Measurements from ENCODE around the gene CCDC15.

The CCDC15 gene

GRCh38 chr11:125069008-125069407, 115.0 kb downstream of the CCDC15 start:
- H3K9me3 ChIP-seq (ENCODE audit: control insufficient read depth in 2 of 2, low read length in 2 of 2) = no peaks in the 10 kb centered on the region
- no peak overlapping the region for H3K9ac ChIP-seq (ENCODE audit: low read length in 2 of 2)
- H3K4me1 ChIP-seq (ENCODE audit: control insufficient read depth, insufficient read depth, low read length) = no peaks in the 10 kb centered on the region
- H3K27ac ChIP-seq (ENCODE audit: low read length) = no peak overlapping the region
- no peak overlapping the region for H3K4me3 ChIP-seq (ENCODE audit: low read length in 2 of 2)
- peaks cover 0 to 4% of the 10 kb centered on the region in 2 donors for H3K27me3 ChIP-seq (ENCODE audit: control insufficient read depth in 1 of 2, insufficient read depth in 2 of 2, low read length in 2 of 2)
- no peaks in the 10 kb centered on the region for H3K36me3 ChIP-seq (ENCODE audit: control insufficient read depth in 2 of 2, insufficient read depth in 2 of 2, low read length in 2 of 2)

- Histone ChIP-seq H3K9me3 (ENCODE audit: control insufficient read depth in 2 of 2, low read length in 2 of 2) (no peaks in the 10 kb centered on the region), H3K27ac (ENCODE audit: low read length) (no peak overlapping the region), H3K9ac (ENCODE audit: low read length in 2 of 2) (no peak overlapping the region), H3K4me1 (ENCODE audit: control insufficient read depth, insufficient read depth, low read length) (no peaks in the 10 kb centered on the region), H3K4me3 (ENCODE audit: low read length in 2 of 2) (no peak overlapping the region), H3K36me3 (ENCODE audit: control insufficient read depth in 2 of 2, insufficient read depth in 2 of 2, low read length in 2 of 2) (no peaks in the 10 kb centered on the region), H3K27me3 (ENCODE audit: control insufficient read depth in 1 of 2, insufficient read depth in 2 of 2, low read length in 2 of 2) (peaks cover 0 to 4% of the 10 kb centered on the region in 2 donors)
These were observed 115.8 kb downstream of the CCDC15 start for GRCh38 chr11:125069796-125070195.

GRCh38 chr11:125070699-125071254, 116.8 kb downstream of the CCDC15 start:
- Histone ChIP-seq H3K4me1 (ENCODE audit: control insufficient read depth, insufficient read depth, low read length) (no peaks in the 10 kb centered on the region), H3K4me3 (ENCODE audit: low read length in 2 of 2) (no peak overlapping the region), H3K27ac (ENCODE audit: low read length) (no peak overlapping the region)

GRCh38 chr11:125071435-125071834, 117.4 kb downstream of the CCDC15 start:
- Histone ChIP-seq H3K4me3 (ENCODE audit: low read length in 2 of 2) (no peak overlapping the region), H3K4me1 (ENCODE audit: control insufficient read depth, insufficient read depth, low read length) (no peaks in the 10 kb centered on the region), H3K36me3 (ENCODE audit: control insufficient read depth in 2 of 2, insufficient read depth in 2 of 2, low read length in 2 of 2) (no peaks in the 10 kb centered on the region), H3K27ac (ENCODE audit: low read length) (no peak overlapping the region), H3K9ac (ENCODE audit: low read length in 2 of 2) (no peak overlapping the region), H3K27me3 (ENCODE audit: control insufficient read depth in 1 of 2, insufficient read depth in 2 of 2, low read length in 2 of 2) (peaks cover 0 to 4% of the 10 kb centered on the region in 2 donors), H3K9me3 (ENCODE audit: control insufficient read depth in 2 of 2, low read length in 2 of 2) (no peaks in the 10 kb centered on the region)

More at GRCh38 chr11:125070699-125071254, 116.8 kb downstream of the CCDC15 start:
- Histone ChIP-seq H3K27me3 (ENCODE audit: control insufficient read depth in 1 of 2, insufficient read depth in 2 of 2, low read length in 2 of 2) (peaks cover 0 to 4% of the 10 kb centered on the region in 2 donors), H3K36me3 (ENCODE audit: control insufficient read depth in 2 of 2, insufficient read depth in 2 of 2, low read length in 2 of 2) (no peaks in the 10 kb centered on the region), H3K9me3 (ENCODE audit: control insufficient read depth in 2 of 2, low read length in 2 of 2) (no peaks in the 10 kb centered on the region), H3K9ac (ENCODE audit: low read length in 2 of 2) (no peak overlapping the region)

DNA sequence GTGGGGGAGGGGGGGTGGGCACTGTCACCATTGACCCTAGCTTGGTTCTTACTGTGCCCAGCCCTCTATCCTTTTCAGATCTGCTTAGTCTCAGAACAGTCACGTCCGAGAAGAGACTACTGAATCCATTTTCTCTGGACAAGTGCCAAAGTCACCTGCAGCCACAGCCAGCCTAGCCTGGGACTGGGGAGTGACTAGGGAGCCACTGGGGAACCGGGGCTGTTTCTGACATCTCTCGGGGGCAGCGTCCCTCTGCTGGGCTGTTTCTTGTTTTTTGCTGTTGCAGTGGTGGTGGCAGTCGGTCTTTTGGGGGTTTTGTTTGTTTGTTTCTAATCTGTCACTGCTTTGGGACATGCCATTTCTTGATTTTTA, 117.8 kb downstream of the CCDC15 start:
- Histone ChIP-seq H3K4me3 (ENCODE audit: low read length in 2 of 2) (no peak overlapping the region), H3K4me1 (ENCODE audit: control insufficient read depth, insufficient read depth, low read length) (no peaks in the 10 kb centered on the region), H3K27ac (ENCODE audit: low read length) (no peak overlapping the region), H3K27me3 (ENCODE audit: control insufficient read depth in 1 of 2, insufficient read depth in 2 of 2, low read length in 2 of 2) (peaks cover 0 to 4% of the 10 kb centered on the region in 2 donors), H3K9ac (ENCODE audit: low read length in 2 of 2) (no peak overlapping the region), H3K9me3 (ENCODE audit: control insufficient read depth in 2 of 2, low read length in 2 of 2) (no peaks in the 10 kb centered on the region), H3K36me3 (ENCODE audit: control insufficient read depth in 2 of 2, insufficient read depth in 2 of 2, low read length in 2 of 2) (no peaks in the 10 kb centered on the region)

DNA sequence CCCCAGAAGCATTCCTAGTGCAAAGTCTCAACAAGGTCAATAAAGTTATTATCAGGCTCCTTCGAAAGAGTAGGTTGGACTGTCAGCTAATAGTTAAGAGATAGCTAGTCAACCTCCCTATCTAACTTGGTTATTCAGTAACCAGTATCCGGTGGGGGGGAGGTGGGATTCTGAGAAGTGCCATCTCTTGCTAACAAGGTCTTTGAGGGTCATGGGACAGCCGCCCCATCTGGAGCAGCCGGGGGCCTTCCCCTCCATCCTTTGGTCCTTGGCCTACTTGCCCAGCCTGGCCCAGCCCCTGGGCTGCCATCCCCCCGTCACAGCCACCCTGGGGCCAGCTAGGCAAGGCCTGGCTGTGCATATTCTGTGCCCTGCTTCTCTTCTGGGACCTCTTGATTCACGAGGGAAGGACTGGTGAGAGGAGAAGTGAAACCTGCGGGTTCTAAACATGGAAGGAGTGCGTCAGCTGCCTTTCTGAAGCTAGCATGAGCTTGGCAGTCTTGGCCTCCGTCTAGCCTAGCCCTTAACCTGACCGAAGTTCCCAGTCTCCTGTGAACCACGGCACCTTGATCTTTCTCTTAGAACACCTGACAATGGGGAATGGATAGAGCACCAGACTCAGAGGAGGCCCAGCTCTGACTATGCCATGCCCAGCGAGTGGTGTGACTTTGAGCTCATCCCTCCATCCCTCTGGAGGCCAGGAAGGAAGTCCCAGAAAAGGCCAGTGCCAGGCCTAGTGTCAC, 118.4 kb downstream of the CCDC15 start:
- Histone ChIP-seq H3K27me3 (ENCODE audit: control insufficient read depth in 1 of 2, insufficient read depth in 2 of 2, low read length in 2 of 2) (peaks cover 0 to 4% of the 10 kb centered on the region in 2 donors), H3K4me1 (ENCODE audit: control insufficient read depth, insufficient read depth, low read length) (no peaks in the 10 kb centered on the region), H3K36me3 (ENCODE audit: control insufficient read depth in 2 of 2, insufficient read depth in 2 of 2, low read length in 2 of 2) (no peaks in the 10 kb centered on the region), H3K4me3 (ENCODE audit: low read length in 2 of 2) (no peak overlapping the region), H3K9ac (ENCODE audit: low read length in 2 of 2) (no peak overlapping the region), H3K9me3 (ENCODE audit: control insufficient read depth in 2 of 2, low read length in 2 of 2) (no peaks in the 10 kb centered on the region), H3K27ac (ENCODE audit: low read length) (no peak overlapping the region)

GRCh38 chr11:125072961-125073590, 119.1 kb downstream of the CCDC15 start:
- H3K9me3 ChIP-seq (ENCODE audit: control insufficient read depth in 2 of 2, low read length in 2 of 2) = no peaks in the 10 kb centered on the region
- H3K9ac ChIP-seq (ENCODE audit: low read length in 2 of 2) = no peak overlapping the region
- no peak overlapping the region for H3K4me3 ChIP-seq (ENCODE audit: low read length in 2 of 2)
- H3K4me1 ChIP-seq (ENCODE audit: control insufficient read depth, insufficient read depth, low read length) = no peaks in the 10 kb centered on the region
- no peaks in the 10 kb centered on the region for H3K36me3 ChIP-seq (ENCODE audit: control insufficient read depth in 2 of 2, insufficient read depth in 2 of 2, low read length in 2 of 2)
- H3K27ac ChIP-seq (ENCODE audit: low read length) = no peak overlapping the region
- peaks cover 0 to 7% of the 10 kb centered on the region in 2 donors for H3K27me3 ChIP-seq (ENCODE audit: control insufficient read depth in 1 of 2, insufficient read depth in 2 of 2, low read length in 2 of 2)

DNA sequence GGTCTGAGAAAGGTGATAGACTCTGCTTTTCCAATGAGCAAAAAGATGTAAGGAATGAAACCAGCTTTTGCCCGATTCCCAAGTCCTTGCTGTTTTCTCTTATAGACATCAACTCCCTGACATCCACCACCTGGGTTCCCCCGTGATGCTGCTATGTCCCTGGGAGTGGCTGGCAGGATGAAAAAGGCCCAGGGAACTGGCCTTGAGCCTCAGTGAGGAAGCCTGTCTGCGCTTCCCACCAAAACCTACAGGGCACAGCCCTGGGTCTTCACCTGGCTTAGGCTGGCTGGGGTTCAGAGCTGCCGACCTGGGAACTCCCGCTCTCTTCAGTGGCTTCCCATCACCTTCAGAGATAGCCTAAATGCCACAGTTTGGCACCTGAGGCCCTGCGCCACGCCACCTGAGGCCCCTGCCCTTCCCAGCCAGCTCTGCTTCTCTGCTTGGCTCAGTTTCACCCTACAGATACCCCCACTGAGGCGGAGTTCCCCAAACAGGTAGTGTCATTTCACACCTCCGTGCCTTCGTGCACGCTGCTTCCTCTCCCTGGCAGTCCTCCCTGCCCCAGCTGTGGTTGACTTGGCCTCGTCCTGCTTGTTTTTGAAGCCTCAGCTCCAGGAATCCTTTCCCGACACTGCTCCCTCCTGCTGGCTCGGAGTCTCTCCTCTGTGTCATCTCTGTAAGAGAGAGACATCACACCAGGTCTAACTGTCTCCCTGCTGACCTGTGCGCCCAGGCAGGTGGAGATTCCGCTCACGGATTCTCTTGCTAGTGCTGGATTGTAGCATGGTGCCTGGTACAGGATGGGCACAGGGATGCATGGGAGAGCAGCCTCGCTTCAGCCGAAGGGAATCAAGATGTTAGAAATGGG, 119.8 kb downstream of the CCDC15 start:
- H3K9me3 ChIP-seq (ENCODE audit: control insufficient read depth in 2 of 2, low read length in 2 of 2) = no peaks in the 10 kb centered on the region

GRCh38 chr11:125074511-125075241, 120.7 kb downstream of the CCDC15 start:
- Histone ChIP-seq H3K36me3 (ENCODE audit: control insufficient read depth in 2 of 2, insufficient read depth in 2 of 2, low read length in 2 of 2) (no peaks in the 10 kb centered on the region), H3K4me1 (ENCODE audit: control insufficient read depth, insufficient read depth, low read length) (no peaks in the 10 kb centered on the region), H3K27ac (ENCODE audit: low read length) (no peak overlapping the region), H3K9ac (ENCODE audit: low read length in 2 of 2) (no peak overlapping the region), H3K9me3 (ENCODE audit: control insufficient read depth in 2 of 2, low read length in 2 of 2) (no peaks in the 10 kb centered on the region), H3K4me3 (ENCODE audit: low read length in 2 of 2) (no peak overlapping the region), H3K27me3 (ENCODE audit: control insufficient read depth in 1 of 2, insufficient read depth in 2 of 2, low read length in 2 of 2) (peaks cover 0 to 10% of the 10 kb centered on the region in 2 donors)

More for the DNA sequence above, 119.8 kb downstream of the CCDC15 start:
- Histone ChIP-seq H3K4me3 (ENCODE audit: low read length in 2 of 2) (no peak overlapping the region), H3K27me3 (ENCODE audit: control insufficient read depth in 1 of 2, insufficient read depth in 2 of 2, low read length in 2 of 2) (peaks cover 0 to 7% of the 10 kb centered on the region in 2 donors), H3K4me1 (ENCODE audit: control insufficient read depth, insufficient read depth, low read length) (no peaks in the 10 kb centered on the region), H3K9ac (ENCODE audit: low read length in 2 of 2) (no peak overlapping the region), H3K36me3 (ENCODE audit: control insufficient read depth in 2 of 2, insufficient read depth in 2 of 2, low read length in 2 of 2) (no peaks in the 10 kb centered on the region), H3K27ac (ENCODE audit: low read length) (no peak overlapping the region)

DNA sequence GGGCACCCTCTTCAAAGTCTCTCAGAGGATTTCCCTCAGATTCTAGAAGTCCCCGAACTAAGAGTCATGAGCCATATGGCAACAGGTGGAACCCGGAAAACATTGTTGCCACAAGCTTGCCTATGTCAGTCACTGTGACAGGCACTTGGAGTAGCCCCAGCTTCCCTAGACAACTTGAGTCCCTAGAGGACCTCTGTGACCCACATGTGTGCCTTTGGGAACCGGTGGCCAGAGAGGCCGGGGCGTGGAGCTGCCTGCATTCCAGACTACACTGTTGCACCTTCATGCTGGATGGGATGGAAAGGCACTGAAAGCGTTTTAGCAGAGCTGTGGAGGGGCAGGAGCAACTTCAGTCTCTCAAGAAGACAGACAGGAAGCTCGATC, 121.2 kb downstream of the CCDC15 start:
- peaks cover 0 to 8% of the 10 kb centered on the region in 2 donors for H3K27me3 ChIP-seq (ENCODE audit: control insufficient read depth in 1 of 2, insufficient read depth in 2 of 2, low read length in 2 of 2)
- H3K27ac ChIP-seq (ENCODE audit: low read length) = no peak overlapping the region
- H3K36me3 ChIP-seq (ENCODE audit: control insufficient read depth in 2 of 2, insufficient read depth in 2 of 2, low read length in 2 of 2) = no peaks in the 10 kb centered on the region
- no peaks in the 10 kb centered on the region for H3K9me3 ChIP-seq (ENCODE audit: control insufficient read depth in 2 of 2, low read length in 2 of 2)
- H3K4me1 ChIP-seq (ENCODE audit: control insufficient read depth, insufficient read depth, low read length) = no peaks in the 10 kb centered on the region
- no peak overlapping the region for H3K4me3 ChIP-seq (ENCODE audit: low read length in 2 of 2)
- no peak overlapping the region for H3K9ac ChIP-seq (ENCODE audit: low read length in 2 of 2)

Data from stomach smooth muscle (tissue), 2 donors.